Smooth muscle cell of the coronary artery (primary cell): ENCODE results near the gene IRAK2. TPM values are rescaled to one million over a fixed set of nuclear protein-coding genes. Genes with fewer than 3 reads are reported as not detected.

Experiments used
- total RNA-seq: library from RNA; depleted of rRNA; stranded (reverse); fragments of >200 nt; gene quantifications from 2 replicates; pipeline ENCODE4 v1.2.3, GENCODE V29; 2014; ENCODE audit warnings: low replicate concordance

Gene IRAK2, protein sequence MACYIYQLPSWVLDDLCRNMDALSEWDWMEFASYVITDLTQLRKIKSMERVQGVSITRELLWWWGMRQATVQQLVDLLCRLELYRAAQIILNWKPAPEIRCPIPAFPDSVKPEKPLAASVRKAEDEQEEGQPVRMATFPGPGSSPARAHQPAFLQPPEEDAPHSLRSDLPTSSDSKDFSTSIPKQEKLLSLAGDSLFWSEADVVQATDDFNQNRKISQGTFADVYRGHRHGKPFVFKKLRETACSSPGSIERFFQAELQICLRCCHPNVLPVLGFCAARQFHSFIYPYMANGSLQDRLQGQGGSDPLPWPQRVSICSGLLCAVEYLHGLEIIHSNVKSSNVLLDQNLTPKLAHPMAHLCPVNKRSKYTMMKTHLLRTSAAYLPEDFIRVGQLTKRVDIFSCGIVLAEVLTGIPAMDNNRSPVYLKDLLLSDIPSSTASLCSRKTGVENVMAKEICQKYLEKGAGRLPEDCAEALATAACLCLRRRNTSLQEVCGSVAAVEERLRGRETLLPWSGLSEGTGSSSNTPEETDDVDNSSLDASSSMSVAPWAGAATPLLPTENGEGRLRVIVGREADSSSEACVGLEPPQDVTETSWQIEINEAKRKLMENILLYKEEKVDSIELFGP
- total RNA-seq = 4.1 and 6.8 TPM in 2 replicates

DNA sequence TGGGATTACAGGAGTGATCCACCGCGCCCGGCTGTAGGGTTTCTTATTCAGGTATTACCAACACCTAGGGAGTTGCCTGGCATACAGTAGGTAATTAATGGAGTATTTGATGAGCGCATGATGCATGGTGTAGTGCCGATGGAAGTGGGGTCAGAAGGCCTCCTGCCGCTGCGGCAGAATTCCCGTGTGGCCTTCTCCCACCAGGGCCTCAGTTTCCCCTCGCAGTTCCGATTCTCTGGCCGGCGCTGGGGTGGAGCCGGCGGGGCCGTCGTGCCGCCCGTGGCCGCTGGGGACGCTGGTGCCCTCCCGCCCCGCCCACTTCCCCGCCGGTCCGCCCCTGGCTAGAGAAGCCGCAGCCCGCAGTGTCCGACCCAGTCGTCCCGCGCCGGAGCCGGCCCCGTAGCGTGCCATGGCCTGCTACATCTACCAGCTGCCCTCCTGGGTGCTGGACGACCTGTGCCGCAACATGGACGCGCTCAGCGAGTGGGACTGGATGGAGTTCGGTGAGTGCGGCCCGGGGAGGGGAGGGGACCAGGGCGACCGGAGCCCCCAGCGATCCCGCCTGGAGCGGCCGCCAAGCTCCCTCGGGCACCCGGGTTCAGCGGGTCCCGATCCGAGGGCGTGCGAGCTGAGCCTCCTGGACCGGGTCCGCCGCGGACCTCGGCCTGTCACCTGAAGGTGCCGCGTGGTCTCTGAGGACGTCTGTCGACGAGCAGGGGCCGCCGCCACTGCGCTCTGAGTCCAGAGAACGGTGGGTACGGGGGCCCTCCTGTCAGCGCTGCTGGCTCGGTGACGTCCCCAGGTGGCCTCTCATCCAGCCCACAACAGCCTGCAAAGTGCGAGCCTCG, at the start of gene IRAK2:
TSS of gene IRAK2 (plus strand) at position 374 of the 848 bp plus-strand sequence. CDS start at position 410, 36 bp downstream.

DNA sequence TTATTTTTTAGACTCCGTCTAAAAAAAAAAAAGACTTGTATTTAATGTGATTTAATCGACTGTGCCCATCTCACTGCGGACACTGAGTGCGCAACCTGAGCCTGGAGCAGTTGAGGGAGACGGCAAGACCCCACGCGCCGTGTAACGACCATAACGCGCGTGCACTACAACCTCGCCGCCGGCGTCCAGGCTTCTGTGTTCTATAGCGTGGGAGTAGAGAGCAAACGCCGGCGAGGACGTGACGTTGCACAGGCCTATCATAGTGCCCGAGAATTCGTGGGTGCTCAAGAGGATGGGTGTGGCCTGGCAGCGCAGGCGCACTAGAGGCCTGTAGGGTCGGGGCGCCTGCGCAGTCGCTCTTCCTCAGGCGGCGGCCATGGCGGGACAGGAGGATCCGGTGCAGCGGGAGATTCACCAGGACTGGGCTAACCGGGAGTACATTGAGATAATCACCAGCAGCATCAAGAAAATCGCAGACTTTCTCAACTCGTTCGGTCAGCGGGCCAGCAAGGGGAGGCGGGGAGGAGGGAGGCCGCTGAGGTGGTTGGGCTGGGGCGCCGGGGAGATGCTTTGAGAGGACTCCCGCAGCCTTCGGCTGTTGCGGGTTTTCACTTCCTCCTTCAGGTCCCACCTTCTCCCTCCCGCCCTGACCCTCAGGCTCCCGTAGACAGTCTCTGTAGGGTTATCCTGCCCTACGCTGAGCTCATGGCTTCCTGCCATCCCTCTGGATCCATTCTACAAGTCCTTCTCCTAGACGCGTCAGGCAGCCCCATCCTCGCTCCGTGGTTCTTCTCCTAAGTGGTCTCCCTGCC, 49.2 kb upstream of the IRAK2 start, which contains the start of gene BRK1:
TSS of gene BRK1 (plus strand) at position 350 of the 812 bp plus-strand sequence. CDS start at position 377, 27 bp downstream.

DNA sequence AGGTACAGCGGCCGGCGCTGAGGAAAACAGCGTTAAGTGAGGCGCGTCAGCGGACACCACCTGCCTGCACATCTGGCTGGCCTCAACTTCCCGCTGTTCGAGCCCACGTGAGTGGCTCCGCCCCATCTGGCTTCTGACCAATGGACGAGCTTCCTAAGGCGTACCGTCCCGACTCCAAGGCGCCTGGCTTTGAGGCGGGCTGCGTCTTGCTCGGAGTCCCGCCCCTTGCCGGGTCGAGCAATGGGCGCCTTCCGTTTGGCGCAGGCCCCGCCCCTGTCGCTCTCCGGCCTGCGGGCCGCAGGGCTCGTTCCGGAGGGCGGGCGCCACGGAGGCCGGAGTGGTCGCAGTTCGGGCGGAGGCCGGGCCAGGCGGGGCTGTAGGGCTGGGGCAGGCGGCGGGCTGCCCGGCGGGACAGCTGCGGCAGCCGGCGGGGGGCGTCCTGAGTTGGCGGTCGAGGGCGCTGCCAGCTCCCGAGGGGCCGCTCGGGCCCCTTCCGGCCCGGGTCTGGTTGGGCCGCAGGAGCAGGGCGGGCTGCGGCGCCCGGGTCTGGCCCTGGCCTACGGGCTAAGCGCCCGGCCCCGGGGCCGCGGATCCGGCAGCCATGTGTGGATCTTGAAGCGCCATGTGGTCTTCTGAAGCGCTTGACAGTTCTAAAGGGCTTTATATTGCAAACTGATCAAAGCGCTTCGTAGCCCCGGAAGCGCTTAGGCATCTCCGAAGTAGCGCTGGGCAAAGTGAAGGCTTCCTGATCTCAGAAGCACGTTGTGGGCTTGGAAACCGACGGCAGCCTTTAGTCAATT, 83.7 kb downstream of the IRAK2 start, which contains the start of gene TATDN2:
TSS of gene TATDN2 (plus strand) at position 276 of the 800 bp plus-strand sequence. CDS start 742 bp downstream, outside the sequence.

DNA sequence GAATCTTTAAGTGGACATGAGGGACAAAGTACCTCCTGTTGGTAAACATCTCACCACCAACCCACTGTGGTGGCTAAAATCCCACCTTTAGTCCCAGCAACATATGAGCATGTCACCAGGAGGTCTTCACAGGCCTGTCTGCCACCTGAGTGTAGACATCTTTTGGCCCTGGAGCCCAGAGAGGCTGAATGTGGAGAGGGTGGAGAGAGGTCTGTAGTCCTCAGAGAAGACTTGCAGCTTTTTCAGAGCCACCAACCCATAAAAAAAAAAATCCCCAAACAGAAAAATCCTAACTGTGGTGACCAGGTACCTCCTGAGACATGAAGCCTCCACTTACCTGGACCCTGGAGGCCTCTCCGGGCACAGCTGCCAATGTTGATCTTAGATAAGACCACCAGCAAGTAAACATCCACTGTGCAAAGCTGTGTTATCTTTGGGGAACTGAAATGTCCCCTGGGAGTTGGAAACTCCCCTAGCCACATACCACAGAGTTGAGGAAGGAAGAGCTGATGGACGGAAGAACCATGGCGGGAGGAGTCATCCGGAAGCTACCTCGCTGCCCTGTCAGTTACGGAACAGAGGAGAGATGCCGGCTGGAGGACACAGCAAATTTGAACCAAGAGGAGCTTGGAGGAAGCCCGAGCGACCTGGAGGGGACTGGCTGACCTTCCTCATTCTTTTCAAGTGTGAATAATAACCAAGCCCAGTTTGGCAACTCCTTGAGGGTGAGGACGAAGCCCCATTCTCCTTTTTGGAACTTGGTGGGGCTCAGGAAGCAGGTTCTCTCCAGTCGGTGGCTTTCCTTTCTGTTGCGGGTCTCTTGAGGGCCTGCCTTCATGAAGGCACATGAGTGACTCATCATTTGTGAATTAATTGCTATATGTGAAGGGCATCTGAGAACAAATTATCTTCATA, 128.0 kb downstream of the IRAK2 start, which contains the start of gene GHRL:
TSS of gene GHRL (minus strand) at position 443 of the 915 bp plus-strand sequence. CDS start 2,767 bp downstream, outside the sequence.

Other genes with a start within 250 kb of the IRAK2 start
- 20.9 and 21.8 TPM in 2 replicates for gene IL17RC, start 247.8 kb upstream of the IRAK2 start, total RNA-seq
- 21.6 and 37.4 TPM in 2 replicates for gene CRELD1, start 231.1 kb upstream of the IRAK2 start, total RNA-seq
- 0.70 and 1.3 TPM in 2 replicates for gene PRRT3, start 212.5 kb upstream of the IRAK2 start, total RNA-seq
- gene EMC3, start 178.1 kb upstream of the IRAK2 start, total RNA-seq = 41.7 and 103 TPM in 2 replicates
- 1.5 and 9.2 TPM in 2 replicates for gene FANCD2, start 138.5 kb upstream of the IRAK2 start, total RNA-seq
- gene FANCD2OS, start 56.7 kb upstream of the IRAK2 start, total RNA-seq = not detected in 2 replicates
- gene BRK1, start 49.2 kb upstream of the IRAK2 start, total RNA-seq = 125 and 135 TPM in 2 replicates
- 29.1 and 32.7 TPM in 2 replicates for gene VHL, start 23.1 kb upstream of the IRAK2 start, total RNA-seq
- 7.1 and 9.8 TPM in 2 replicates for gene TATDN2, start 83.5 kb downstream of the IRAK2 start, total RNA-seq
- 0.30 TPM in 1 of 2 replicates, not detected in the other for gene GHRL, start 128.0 kb downstream of the IRAK2 start, total RNA-seq
- 379 and 528 TPM in 2 replicates for gene SEC13, start 156.2 kb downstream of the IRAK2 start, total RNA-seq